Activated CD4-positive, alpha-beta T cell treated with anti-CD3 and anti-CD28 coated beads for 24 hours (primary cell): ENCODE measurements around the gene CXXC5.

Source experiments
- DNase-seq, 2 donors: peaks; one replicate each; pipeline ENCODE4 v3.0.0-alpha.2; 2020; ENCODE audit warnings: low read depth in 2 of 2

CXXC5 gene

DNA sequence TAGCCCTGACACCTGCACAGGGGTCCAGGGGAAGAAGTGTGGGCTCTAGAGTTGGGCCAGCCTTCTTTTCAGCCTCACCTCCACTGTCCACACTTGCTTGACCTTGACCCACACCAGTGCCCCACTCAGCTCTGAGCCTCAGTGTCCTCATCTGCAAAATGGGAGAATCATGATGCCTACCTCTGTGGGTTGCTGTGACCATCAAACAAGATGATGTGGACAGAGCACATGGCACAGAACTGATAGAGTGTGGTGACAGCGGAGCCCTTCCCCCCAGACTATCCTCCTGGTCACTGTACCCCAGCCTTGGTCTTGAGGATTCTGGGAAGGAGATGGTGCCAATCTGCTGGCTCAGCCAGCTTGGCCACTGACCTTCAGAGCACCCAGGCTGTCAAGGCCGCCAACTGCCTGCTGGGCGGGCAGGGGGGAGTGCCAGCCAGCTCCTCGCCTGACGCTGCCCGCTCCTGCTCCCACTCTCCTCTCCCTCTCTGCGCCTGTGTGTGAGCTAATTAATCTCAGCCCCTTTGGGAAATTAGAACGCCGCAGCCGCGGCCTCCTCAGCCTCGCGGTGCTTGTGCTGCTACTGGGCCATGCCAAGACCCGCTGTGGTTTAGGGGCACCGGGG, 16.7 kb downstream of the CXXC5 start:
- no peak for DNase-seq

GRCh38 chr5:139665626-139666025, 17.5 kb downstream of the CXXC5 start:
- no peak for DNase-seq

DNA sequence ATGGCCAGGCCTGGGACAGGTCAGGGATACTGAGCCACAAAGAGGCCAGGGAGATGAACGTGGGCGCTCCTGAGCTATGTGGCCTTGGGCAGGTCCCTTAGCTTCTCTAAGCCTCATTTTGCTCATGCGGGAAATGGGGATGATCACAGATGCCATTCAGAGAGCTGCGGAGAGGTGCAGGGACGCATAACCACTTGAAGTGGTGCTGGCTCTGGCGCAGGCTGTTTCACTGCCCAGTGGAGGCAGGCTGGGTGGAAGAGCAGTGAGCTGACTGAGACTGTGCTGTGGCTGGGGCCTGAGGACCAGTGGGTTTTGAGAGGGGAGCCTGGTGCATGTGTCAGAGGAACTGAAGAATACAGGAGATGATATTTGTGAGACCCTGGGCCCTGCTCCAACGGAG, 18.4 kb downstream of the CXXC5 start:
- DNase-seq = no peak

DNA sequence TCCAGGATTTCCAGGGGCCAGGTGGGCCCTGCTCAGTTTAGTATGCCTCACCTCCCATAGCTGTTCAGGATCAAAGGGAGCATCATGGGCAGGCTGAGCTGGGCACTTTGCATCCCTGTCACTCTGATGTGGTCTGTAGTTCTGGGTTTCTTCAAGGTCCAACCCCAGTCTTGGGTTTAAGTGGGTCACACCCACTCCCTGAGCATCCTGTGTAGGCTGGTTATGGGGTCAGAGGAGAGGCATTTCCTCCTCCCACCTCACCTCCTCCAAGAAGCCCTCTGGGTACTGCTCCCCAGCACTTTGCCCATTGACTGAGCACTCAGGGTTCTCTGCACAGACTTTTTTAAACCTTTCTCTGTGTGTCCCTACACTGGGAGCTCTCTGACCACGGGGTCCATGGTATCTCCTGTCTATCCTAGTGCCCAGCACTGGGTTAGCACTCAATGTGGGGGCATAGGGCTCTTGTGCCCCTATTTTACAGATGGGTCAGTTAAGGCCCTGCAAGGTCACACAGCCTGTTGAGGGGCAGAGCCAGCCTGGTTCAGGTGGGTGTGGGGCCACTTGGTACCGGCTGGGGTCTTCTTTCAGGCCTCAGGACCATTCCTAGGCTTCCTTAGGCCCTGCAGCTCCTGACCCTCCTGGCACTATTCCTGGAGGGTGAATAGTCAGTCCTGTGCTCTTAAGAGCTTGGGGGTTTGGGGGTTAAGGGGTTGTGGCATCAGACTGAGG, 19.0 kb downstream of the CXXC5 start:
- DNase-seq = no peak

GRCh38 chr5:139667730-139668063, 19.5 kb downstream of the CXXC5 start:
- DNase-seq = no peak

GRCh38 chr5:139668064-139668880, 20.1 kb downstream of the CXXC5 start:
- no peak for DNase-seq

DNA sequence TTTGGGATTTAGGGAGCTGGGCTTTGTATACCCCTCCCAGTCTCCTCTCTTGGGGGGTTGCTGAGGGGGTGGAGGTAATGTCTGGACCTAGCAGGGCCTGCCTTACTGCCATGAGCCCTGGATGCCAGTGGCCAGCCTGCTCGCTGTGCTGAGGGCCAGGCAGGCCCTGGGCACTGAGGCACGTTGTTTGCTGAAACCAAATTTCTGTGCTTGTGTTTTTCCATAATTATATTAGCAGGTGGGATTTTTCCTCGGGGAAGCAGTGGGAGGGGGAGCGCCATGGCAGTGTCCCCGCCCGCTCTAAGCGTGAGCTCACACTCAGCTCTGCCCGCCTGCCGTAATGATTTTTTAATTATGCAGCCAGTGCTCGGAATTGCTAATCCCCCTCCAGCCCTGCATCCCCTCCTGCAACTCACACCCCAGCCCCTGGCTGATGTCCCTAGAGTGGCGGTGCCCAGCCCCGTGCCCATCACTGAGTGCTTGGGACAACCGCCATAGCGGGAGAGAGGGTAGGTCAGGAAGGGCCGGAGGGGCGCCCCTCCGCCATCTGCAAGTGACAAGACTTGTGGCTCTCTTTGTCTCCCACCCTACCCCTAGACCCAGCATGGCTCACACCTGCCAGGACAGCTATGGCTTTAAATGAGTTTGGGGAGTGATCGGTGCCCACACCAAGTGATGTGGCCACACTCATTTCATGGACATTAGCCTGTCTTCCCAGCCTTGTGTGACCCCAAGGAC, 20.9 kb downstream of the CXXC5 start:
- no peak for DNase-seq

DNA sequence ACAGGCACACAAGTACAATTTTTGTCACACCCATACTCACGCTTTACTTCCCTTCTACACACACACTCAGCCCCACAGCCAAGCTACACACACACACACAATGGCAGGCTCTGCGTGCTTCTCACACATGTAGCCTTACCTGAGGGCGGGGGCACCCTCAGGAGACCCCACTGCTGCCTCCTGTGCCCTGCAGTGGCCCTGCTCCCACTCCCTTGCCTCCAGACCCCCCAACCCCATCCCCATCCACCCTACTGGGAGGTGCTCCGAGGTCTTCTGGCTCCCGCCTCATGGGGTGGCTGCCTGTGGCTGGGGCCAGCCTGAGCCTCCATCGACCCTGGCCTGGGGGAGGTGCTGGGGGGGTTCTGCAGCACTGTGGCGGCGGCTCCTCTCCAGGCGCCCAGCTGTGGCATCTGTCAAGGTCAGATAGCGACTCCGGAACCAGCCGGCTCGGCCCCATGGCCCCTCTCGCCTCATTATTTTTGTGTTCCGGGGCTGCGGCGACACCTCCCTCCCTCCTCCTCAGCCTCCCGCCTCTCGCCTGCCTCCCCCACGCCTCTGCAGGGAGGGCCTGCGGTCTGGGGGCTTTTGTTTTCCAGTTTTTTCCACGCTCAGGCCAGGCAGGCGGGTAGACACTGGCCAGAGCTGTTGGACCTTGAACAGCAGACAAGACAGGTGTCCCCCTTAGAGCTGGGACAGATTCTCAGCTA, 21.7 kb downstream of the CXXC5 start:
- no peak for DNase-seq

- DNase-seq = no peak
Measured at GRCh38 chr5:139670369-139671095, 22.4 kb downstream of the CXXC5 start.

DNA sequence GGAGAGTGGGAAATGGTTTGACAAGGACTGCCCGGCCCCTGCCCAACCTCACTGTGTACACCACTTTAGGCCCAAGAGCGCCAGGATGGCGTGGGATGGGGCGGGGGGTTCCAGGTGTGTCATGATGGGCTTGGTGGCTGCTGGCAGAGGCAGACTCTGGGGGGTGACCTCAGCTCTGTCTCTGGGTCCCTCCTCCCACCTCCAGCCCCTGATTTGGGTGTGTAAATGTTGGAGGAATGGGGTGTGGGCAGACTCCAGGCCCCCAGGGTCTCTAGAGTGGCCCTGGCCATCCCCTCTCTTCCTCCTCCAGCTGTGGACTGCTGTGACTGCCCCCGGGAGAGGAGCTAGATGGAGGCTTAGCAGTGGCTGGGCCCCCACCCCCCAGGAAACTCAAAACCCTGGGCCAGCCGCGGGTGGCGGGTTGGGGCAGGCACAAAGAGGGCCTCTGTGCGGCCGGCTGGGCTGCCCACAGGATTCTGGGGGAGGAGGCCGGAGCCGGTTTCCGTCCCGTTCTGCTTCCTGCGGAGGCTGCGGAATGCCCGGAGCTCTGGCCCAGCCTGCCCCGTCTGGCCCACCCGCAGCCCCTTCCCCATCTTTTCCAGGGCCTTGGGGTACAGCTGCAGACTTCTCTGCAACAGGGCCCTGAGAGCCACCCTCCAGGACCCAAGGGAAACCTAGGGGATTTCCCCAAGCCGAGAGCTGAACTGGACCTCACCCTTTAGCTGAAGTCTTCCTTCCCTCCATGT, 23.1 kb downstream of the CXXC5 start:
- DNase-seq = no peak

DNA sequence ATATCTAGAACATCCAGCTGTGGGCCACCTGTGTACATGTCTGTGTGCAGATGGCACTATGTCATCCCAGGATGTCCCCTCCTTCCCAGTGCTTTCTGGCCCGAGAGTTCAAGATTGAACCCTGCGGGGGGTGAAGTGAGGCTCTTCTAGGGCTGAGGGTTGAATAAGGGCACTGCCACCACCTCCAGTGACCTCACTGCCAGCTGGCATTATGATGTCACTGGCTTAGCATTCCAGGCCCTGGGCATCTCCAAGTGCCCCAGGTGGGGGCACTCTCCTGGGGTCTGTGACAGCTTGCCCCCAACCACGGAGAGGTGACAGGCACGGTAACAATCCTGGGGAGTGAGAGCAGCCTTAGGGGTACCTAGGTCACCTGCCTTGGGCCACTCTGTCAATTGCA, 27.1 kb downstream of the CXXC5 start:
- DNase-seq = no peak

GRCh38 chr5:139675825-139676224, 27.7 kb downstream of the CXXC5 start:
- DNase-seq = no peak

GRCh38 chr5:139676406-139676805, 28.3 kb downstream of the CXXC5 start:
- no peak for DNase-seq

- DNase-seq = no peak
Measured at GRCh38 chr5:139676951-139677735, 29.0 kb downstream of the CXXC5 start.

DNA sequence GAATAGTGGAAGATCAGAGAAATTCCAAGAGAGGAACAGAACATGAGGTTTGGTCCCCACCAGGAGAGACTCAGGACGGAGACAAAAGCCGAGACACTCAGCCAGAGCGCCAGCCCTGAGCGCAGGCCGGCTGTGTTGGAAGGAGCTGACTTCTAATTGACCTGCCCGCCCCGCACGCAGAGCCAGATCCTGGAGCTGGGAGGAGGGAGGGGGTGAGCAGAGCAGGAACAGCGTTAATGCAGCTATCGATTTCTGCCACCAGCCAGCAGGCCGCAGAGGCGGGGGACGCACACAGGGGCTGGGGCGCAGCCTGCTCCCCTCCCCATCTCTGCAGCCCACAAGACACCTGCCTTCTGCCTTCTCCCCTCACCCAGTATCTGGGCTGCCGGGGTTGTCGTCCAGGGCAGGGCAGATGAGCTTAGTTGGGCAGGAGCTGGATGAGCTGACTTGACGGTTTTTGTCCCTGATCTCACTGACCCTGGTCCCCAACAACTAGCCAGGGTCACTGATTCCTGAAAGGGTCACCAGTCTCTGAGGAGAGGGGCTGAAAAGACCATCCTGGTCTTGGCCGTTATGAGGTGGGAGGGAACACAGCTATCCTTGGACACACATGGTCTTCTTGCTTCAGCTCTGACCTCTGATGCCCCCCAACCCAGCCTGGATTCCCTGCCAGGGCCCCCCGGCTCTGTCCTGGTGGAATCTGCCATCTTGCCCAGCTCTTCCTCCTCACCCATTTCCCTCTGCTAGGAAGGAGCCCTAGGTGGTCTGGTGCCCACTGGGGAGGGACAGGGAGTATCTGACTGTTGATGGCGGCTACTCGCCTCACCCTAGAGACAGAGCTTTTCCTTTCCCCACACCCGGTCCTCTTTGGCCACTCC, 29.8 kb downstream of the CXXC5 start:
- no peak for DNase-seq

DNA sequence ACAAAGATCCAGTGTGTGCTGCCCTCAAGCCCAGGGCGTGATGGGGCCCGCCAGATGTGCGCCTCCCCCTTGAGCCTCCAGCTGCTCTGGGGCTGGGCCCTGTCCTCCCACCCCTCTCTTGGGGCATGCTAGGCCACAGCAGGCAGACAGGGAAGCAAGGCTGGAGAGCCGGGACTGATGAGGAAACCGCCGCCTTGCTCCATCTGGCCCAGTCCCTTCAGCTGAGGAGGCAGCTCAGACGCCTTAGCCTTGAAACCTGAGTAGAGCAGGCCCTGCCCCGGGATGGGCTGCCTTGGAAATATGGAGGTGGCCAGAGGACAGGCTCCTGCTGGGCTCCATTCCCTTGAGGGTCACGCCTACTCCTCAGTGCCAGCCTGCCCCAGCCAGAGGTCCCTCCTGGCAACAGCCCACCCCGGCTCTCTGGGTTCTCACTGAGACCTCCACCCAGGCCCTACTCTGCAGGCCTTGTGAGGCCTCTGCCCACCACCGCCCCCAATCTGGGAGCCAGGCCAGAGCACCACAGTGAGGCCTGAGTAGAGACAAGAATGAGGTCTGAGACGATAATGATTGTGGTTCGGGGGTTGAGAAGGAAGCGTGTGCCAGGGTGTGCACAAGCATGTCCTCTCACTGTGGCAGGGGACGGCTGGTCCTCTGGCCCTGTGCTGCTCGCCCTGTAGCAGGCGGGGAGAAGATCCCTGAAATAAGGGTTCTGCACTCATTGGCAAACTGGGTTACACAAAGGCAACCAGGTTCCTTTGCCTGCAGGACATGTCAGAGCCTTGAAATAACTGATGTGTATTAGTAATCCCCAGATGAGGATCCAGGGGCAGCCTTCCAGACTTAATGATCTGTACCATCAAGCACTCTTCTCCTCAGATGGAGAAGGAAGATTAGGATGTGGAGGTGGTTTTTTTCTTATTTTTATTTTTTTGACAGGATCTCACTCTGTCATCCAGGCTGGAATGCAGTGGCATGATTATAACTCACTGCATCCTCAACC, 30.9 kb downstream of the CXXC5 start:
- DNase-seq = no peak
